HepG2 (cell line): ENCODE data around the gene KANK3. TPM values are rescaled to one million over a fixed set of nuclear protein-coding genes. Genes with fewer than 3 reads are reported as not detected.

Experiments used
- FOSL2 ChIP-seq: sonication (generic); formaldehyde crosslinking; IDR thresholded peaks from 2 replicates; pipeline ENCODE4 v1.4.0; 2020; ENCODE audit warnings: missing genetic modification reagents
- FOXA3 ChIP-seq: IDR thresholded peaks from 2 replicates; pipeline ENCODE4 v1.6.1; 2016; ENCODE audit warnings: missing genetic modification reagents, missing compliant biosample characterization
- HOMEZ ChIP-seq: IDR thresholded peaks from 2 replicates; pipeline ENCODE4 v1.6.1; 2016; ENCODE audit warnings: low read depth
- IKZF5 ChIP-seq: IDR thresholded peaks from 2 replicates; pipeline ENCODE4 v1.6.1; 2018; ENCODE audit warnings: missing genetic modification reagents, mild to moderate bottlenecking, missing compliant biosample characterization
- KDM6A ChIP-seq: IDR thresholded peaks from 2 replicates; pipeline ENCODE4 v1.6.1; 2016; ENCODE audit warnings: low read depth
- NFE2L2 ChIP-seq: fragments of 150-350 bp; IDR thresholded peaks from 2 replicates; pipeline ENCODE4 v1.6.1; 2014; ENCODE audit warnings: low read length
- NFKBIZ ChIP-seq: IDR thresholded peaks from 2 replicates; pipeline ENCODE4 v1.6.1; 2018; ENCODE audit warnings: missing genetic modification reagents, missing compliant biosample characterization
- SALL2 ChIP-seq: sonication (generic); formaldehyde crosslinking; IDR thresholded peaks from 2 replicates; pipeline ENCODE4 v1.8.1; 2023; ENCODE audit warnings: mild to moderate bottlenecking, missing genetic modification reagents, inconsistent platforms
- SRSF9 ChIP-seq: fragments of 200-400 bp; formaldehyde crosslinking; IDR thresholded peaks from 2 replicates; pipeline ENCODE4 v1.6.1; 2018; ENCODE audit warnings: borderline replicate concordance, mild to moderate bottlenecking, low read depth, low read length; ENCODE audit not compliant: insufficient read depth, poor library complexity, severe bottlenecking
- ZNF280D ChIP-seq: sonication (generic); formaldehyde crosslinking; IDR thresholded peaks from 2 replicates; pipeline ENCODE4 v1.5.1; 2020; ENCODE audit warnings: mild to moderate bottlenecking, missing genetic modification reagents
- ZNF414 ChIP-seq: sonication (generic); formaldehyde crosslinking; IDR thresholded peaks from 2 replicates; pipeline ENCODE4 v1.5.0; 2020; ENCODE audit warnings: missing genetic modification reagents
- ZNF431 ChIP-seq: sonication (generic); formaldehyde crosslinking; IDR thresholded peaks from 2 replicates; pipeline ENCODE4 v1.9.0; 2022; ENCODE audit warnings: missing genetic modification reagents, low read depth, mild to moderate bottlenecking, borderline replicate concordance
- ZNF646 ChIP-seq: sonication (generic); formaldehyde crosslinking; IDR thresholded peaks from 2 replicates; pipeline ENCODE4 v1.9.0; 2021; ENCODE audit warnings: mild to moderate bottlenecking, missing genetic modification reagents
- ZNF816 ChIP-seq: sonication (generic); formaldehyde crosslinking; IDR thresholded peaks from 2 replicates; pipeline ENCODE4 v1.8.0; 2022; ENCODE audit warnings: missing genetic modification reagents, mild to moderate bottlenecking, borderline replicate concordance
- ZZZ3 ChIP-seq: sonication (generic); formaldehyde crosslinking; IDR thresholded peaks from 2 replicates; pipeline ENCODE4 v1.4.0; 2020; ENCODE audit warnings: missing genetic modification reagents, mild to moderate bottlenecking, borderline replicate concordance
- polyA plus RNA-seq, 8 experiments: library from polyadenylated mRNA; depleted of rRNA in 3 of 8; stranded (reverse) in 7 of 8; unstranded in 1 of 8; fragments of >200 nt; fragmentation: Illumina TruSeq in 4 of 8; extraction: Trizol in 4 of 8; gene quantifications; 2 replicates each; pipeline versions ENCODE4 v1.2.1 to v1.2.3, GENCODE V29; 2011 to 2016; ENCODE audit warnings: low read depth in 4 of 8, missing spikeins in 1 of 8, mixed read lengths in 1 of 8; ENCODE audit not compliant: insufficient read depth in 1 of 8
- total RNA-seq, 5 experiments: library from RNA; depleted of rRNA; stranded (reverse); fragments of >200 nt; fragmentation: Illumina TruSeq; extraction: Trizol; gene quantifications; 2 replicates each; pipeline ENCODE4 v1.2.3, GENCODE V29; 2016; ENCODE audit warnings: low read depth in 1 of 5

KANK3 gene
- total and polyA plus RNA-seq, 2 of the 13 experiments (the other 11 are each of a cell fraction or from before 2014, with no cell fraction given), result 0.15 to 0.20 TPM

- TF ChIP-seq ZNF646 (CRISPR knock-in tag) (no peak), FOXA3 (no peak), FOSL2 (peak; percentile 44), ZNF280D (CRISPR knock-in tag) (peak; percentile 96), ZZZ3 (CRISPR knock-in tag) (peak; percentile 50; the same call in 1 of the 2 replicates), ZNF414 (no peak; the same call in 1 of the 2 replicates), ZNF816 (peak; percentile 86; the same call in 1 of the 2 replicates), SALL2 (peak; percentile 96), HOMEZ (no peak), NFE2L2 (0 out of 2 replicates have a peak, but pooled peaks have one; percentile 18), KDM6A (no peak), SRSF9 (no peak), NFKBIZ (no peak), ZNF431 (CRISPR knock-in tag) (peak; percentile 92), IKZF5 (peak; percentile 80; the same call in 1 of the 2 replicates)
Measured at GRCh38 chr19:8307965-8308866, 34.8 kb downstream of the KANK3 start, which contains the start of gene CD320 (continued).
